Prostate gland (tissue), 2 donors: ENCODE results near the gene FER. TPM values are rescaled to one million over a fixed set of nuclear protein-coding genes. Genes with fewer than 3 reads are reported as not detected.

ENCODE experiments used
- DNase-seq: peaks from one replicate; pipeline ENCODE4 v3.0.0-alpha.2; 2019; ENCODE audit warnings: low spot score
- H3K27ac ChIP-seq, 2 donors: fragments of 200-600 bp; sonication (generic); 2 replicates each; pipeline ENCODE4 v1.5.1; 2017 to 2019
- H3K27me3 ChIP-seq: fragments of 200-600 bp; sonication (generic); replicated peaks from 2 replicates; pipeline ENCODE4 v1.5.1; 2019; ENCODE audit not compliant: insufficient read depth
- H3K36me3 ChIP-seq, 2 donors: fragments of 200-600 bp; sonication (generic); 1 replicate in 1 of 2; 2 replicates in 1 of 2; pipeline versions ENCODE4 v1.5.1 to v1.8.1; 2017 to 2019
- H3K4me1 ChIP-seq: fragments of 200-600 bp; sonication (generic); replicated peaks from 2 replicates; pipeline ENCODE4 v1.5.1; 2019
- H3K4me3 ChIP-seq, 2 donors: fragments of 200-600 bp; sonication (generic); 2 replicates each; pipeline ENCODE4 v1.5.1; 2017 to 2019
- H3K9me3 ChIP-seq: fragments of 200-600 bp; sonication (generic); 2 replicates; pipeline ENCODE4 v1.5.1; 2017
- CTCF ChIP-seq, 4 experiments: fragments of 200-600 bp in 2 of 4; fragments of 450-650 bp in 2 of 4; sonication (generic) in 2 of 4; IDR thresholded peaks; 1 replicate in 3 of 4; 2 replicates in 1 of 4; pipeline ENCODE4 v1.5.1; 2016 to 2019; ENCODE audit warnings: antibody characterized with exemption in 4 of 4, mild to moderate bottlenecking in 2 of 4, moderate library complexity in 2 of 4
- POLR2A ChIP-seq: fragments of 450-650 bp; IDR thresholded peaks from one replicate; pipeline ENCODE4 v1.6.1; 2016; ENCODE audit warnings: antibody characterized with exemption, mild to moderate bottlenecking
- POLR2AphosphoS5 ChIP-seq: sonication (generic); formaldehyde crosslinking; IDR thresholded peaks from one replicate; pipeline ENCODE4 v1.6.1; 2017; ENCODE audit warnings: antibody characterized with exemption
- WGBS: methylation state at CpG from one replicate; pipeline ENCODE4 v1.1.5; 2018; 5-methylcytosine and 5-hydroxymethylcytosine counted together
- intact Hi-C: fragments of 100-400 bp; cut with DNase I; formaldehyde crosslinking; loops from one replicate; pipeline ENCODE4 v1.14.2; 2022
- total RNA-seq, 2 donors: library from RNA; depleted of rRNA; stranded (reverse); fragments of >200 nt; gene quantifications; one replicate each; pipeline ENCODE4 v1.1.0, GENCODE V29; 2016

The FER gene
- total RNA-seq, 2 donors from 2014 or later: 9.1 to 36.0 TPM

- TF ChIP-seq POLR2A: no peak
- TF ChIP-seq CTCF (IDR thresholded peaks at IDR 0.05): no peak
- TF ChIP-seq POLR2AphosphoS5: no peak
- H3K4me1 ChIP-seq: no peaks in the 10 kb centered on the region
- H3K36me3 ChIP-seq: no peaks in the 10 kb centered on the region
- H3K4me3 ChIP-seq: no peak overlapping the region
- intact Hi-C loops: no loop called here
- no peak overlapping the region for H3K27ac ChIP-seq
- no peak for DNase-seq
- no peaks in the 10 kb centered on the region for H3K27me3 ChIP-seq
- no peaks in the 10 kb centered on the region for H3K9me3 ChIP-seq
These were observed 409.2 kb downstream of the FER start for GRCh38 chr5:109156885-109157284.

- DNase-seq: no peak
- H3K4me3 ChIP-seq: no peak overlapping the region
- no peak overlapping the region for H3K27ac ChIP-seq
- H3K27me3 ChIP-seq: no peaks in the 10 kb centered on the region
- no peaks in the 10 kb centered on the region for H3K4me1 ChIP-seq
- H3K36me3 ChIP-seq: no peaks in the 10 kb centered on the region
- TF ChIP-seq CTCF (IDR thresholded peaks at IDR 0.05): no peak
- no peak for TF ChIP-seq POLR2A
- no peak for TF ChIP-seq POLR2AphosphoS5
- intact Hi-C loops: no loop called here
- no peaks in the 10 kb centered on the region for H3K9me3 ChIP-seq
- WGBS: 70% methylated on average over 3 of the region's 3 CpGs
These were observed 412.8 kb downstream of the FER start for GRCh38 chr5:109160468-109160867.

GRCh38 chr5:109161914-109162683 lies 414.4 kb downstream of the FER start:
- Histone ChIP-seq H3K27me3 (no peaks in the 10 kb centered on the region), H3K4me3 (no peak overlapping the region), H3K27ac (no peak overlapping the region), H3K9me3 (no peaks in the 10 kb centered on the region), H3K4me1 (no peaks in the 10 kb centered on the region), H3K36me3 (no peaks in the 10 kb centered on the region)
- WGBS: 85% methylated on average over 4 of the region's 4 CpGs
- intact Hi-C loops: no loop called here
- DNase-seq: no peak
- TF ChIP-seq CTCF (IDR thresholded peaks at IDR 0.05) (no peak), POLR2AphosphoS5 (no peak), POLR2A (no peak)

- no peak for DNase-seq
- 91% methylated on average over 4 of the region's 4 CpGs for WGBS
- intact Hi-C loops: no loop called here
- Histone ChIP-seq H3K27ac (no peak overlapping the region), H3K4me1 (no peaks in the 10 kb centered on the region), H3K9me3 (no peaks in the 10 kb centered on the region), H3K36me3 (no peaks in the 10 kb centered on the region), H3K4me3 (no peak overlapping the region), H3K27me3 (no peaks in the 10 kb centered on the region)
- TF ChIP-seq POLR2AphosphoS5 (no peak), CTCF (IDR thresholded peaks at IDR 0.05) (no peak), POLR2A (no peak)
These were observed 415.6 kb downstream of the FER start for GRCh38 chr5:109163336-109163735.

GRCh38 chr5:109164001-109164400 lies 416.3 kb downstream of the FER start:
- no peaks in the 10 kb centered on the region for H3K9me3 ChIP-seq
- no peak overlapping the region for H3K4me3 ChIP-seq
- WGBS: 92% methylated on average over 2 of the region's 2 CpGs
- H3K4me1 ChIP-seq: no peaks in the 10 kb centered on the region
- DNase-seq: no peak
- H3K36me3 ChIP-seq: no peaks in the 10 kb centered on the region
- intact Hi-C loops: no loop called here
- no peak overlapping the region for H3K27ac ChIP-seq
- no peaks in the 10 kb centered on the region for H3K27me3 ChIP-seq
- TF ChIP-seq POLR2A (no peak), CTCF (IDR thresholded peaks at IDR 0.05) (no peak), POLR2AphosphoS5 (no peak)
